HG03378 (cell line): ENCODE results near the gene COL20A1.

Source experiments
- ATAC-seq: cut with Tn5 transposase; IDR thresholded peaks from one replicate; pipeline ENCODE4 v1.9.1; 2021; ENCODE audit warnings: mild to moderate bottlenecking, moderate library complexity; ENCODE audit not compliant: unreplicated experiment

The COL20A1 gene

DNA sequence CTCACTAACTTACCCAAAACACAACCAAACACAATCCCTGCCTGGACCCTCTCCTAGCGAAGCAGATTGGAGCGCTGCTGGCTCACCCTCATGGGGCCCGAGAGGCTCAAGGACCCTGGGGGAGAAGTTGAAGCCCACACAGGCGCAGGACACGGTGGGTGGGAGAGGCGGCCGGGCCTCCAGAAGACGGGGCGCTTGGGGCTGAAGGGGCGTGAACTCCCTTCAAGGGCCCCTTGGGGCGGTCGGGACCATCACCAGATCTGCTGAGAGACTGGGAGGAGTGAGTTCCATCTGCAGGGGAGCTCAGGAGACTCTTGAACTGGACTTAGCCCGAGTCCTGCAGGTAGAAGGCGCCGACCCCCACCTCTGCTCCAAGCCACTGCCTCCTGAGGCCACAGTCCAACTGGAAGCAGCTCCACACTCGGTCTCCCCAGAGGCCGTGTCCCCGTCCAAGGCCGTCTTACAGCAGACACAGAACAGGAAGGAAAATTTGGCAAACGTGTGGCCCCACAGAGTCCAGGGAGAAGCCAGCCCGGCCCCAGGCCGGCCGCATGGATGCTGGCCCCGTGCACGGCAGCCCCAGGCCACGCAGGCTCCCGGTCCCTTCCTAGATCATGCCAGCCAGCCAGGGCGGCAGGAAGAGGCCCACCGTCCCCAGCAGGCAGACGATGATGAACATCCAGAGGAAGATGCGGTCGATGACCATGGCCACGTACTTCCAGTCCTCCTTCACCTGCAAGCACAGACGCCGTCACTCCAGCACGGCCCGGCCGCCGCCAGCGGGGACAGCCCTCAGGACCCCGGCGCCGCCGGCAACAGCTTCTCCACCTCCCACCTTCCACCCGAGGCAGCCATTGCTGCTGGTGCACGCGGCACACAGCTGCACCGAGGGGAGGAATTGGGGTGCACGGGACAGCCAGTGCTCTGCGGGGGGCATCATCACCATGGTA is 53.4 kb downstream of the COL20A1 start:
- no peak for ATAC-seq

GRCh38 chr20:63347081-63347741 is 54.2 kb downstream of the COL20A1 start:
- no peak for ATAC-seq

GRCh38 chr20:63347950-63348827 is 55.2 kb downstream of the COL20A1 start:
- ATAC-seq = no peak

- no peak for ATAC-seq
Observed at GRCh38 chr20:63348828-63349515, 56.0 kb downstream of the COL20A1 start.

GRCh38 chr20:63349516-63349895 is 56.5 kb downstream of the COL20A1 start:
- ATAC-seq = no peak

- no peak for ATAC-seq
Observed at GRCh38 chr20:63350196-63350595, 57.2 kb downstream of the COL20A1 start.

DNA sequence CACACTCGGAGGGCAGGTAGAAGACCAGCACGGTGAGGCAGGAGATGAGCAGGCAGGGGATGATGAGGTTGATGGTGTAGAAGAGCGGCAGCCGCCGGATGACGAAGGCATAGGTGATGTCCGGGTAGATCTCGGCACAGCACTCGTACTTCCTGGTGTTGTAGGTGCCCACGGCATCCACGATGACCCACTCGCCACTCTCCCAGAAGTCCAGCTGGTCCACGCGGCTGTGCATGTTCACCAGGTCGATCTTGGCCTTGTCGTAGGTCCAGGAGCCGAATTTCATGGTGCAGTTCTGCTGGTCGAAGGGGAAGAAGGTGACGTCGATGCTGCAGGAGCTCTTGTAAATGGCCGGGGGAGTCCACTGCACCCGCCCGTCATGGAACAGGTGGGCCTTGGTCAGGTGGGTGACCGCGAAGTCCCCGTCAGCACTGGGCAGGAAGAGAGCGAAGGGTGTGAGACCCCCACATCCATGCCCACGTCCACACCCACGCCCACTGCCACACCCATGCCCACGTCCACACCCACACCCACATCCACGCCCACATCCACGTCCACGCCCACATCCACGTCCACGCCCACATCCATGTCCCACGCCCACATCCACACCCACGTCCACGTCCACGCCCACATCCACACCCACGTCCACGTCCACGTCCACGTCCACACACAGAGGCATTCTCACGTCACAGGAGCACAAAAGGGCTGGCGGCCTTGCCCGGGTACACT is 57.8 kb downstream of the COL20A1 start:
- ATAC-seq = no peak

- no peak for ATAC-seq
Observed at GRCh38 chr20:63351326-63351700, 58.3 kb downstream of the COL20A1 start.

DNA sequence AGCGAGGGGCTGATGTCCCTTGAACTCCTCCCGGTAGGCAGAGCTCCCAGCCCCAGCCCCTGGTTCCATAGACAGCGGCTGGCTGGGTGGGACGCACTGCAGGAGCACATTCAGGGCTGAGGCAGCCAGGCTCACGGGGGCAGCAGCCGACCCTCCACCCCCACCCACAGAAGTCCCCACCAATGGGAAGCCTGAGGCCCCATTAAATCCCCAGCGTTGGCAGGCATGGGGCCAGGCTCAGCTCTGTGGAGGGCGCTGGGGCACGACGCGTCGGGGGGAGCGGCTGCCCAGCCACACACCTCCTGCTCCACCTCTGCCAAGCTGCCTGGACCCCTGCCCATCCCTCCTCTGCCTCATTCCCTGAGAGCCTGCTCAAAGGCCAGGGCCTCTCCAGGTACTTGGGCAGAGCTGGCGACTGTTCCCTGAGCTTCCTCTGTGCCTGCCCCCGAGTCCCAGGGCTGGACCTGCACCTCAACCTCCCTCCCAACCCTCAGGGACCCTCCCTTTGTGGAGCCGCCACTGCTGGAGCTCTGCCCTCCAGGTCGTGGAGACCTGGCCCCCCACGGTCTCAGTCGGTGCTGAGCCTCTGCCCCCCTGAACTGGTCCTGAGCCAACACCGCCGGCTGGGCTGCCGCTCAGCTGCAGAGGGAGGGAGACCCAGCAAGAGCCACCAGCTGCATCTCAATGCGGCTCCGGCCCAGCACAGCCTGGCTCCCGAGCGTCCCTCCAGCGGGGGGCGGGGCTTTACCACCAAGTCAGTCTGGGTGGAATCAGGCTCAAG is 59.0 kb downstream of the COL20A1 start:
- ATAC-seq = no peak

DNA sequence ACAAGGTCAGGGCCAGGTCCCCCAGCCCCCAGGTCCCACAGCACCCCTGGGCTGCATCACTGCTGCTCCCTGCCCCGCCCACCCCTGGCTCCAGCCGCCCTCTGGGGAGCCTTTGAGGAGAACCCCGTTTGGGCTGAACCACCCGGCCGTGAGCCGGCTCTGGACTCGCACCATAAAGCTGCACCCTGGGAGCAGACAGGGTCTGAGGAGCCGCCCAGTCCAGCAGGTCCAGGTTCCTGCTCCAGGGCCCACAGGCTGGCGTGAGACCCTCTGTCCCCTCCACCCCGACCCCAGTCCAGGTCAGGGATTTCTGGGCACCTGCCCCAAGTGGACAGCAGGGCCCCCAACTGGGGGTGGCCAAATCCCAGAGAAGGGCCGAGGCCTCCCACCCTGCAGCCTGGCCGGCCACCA is 59.8 kb downstream of the COL20A1 start:
- ATAC-seq = no peak

DNA sequence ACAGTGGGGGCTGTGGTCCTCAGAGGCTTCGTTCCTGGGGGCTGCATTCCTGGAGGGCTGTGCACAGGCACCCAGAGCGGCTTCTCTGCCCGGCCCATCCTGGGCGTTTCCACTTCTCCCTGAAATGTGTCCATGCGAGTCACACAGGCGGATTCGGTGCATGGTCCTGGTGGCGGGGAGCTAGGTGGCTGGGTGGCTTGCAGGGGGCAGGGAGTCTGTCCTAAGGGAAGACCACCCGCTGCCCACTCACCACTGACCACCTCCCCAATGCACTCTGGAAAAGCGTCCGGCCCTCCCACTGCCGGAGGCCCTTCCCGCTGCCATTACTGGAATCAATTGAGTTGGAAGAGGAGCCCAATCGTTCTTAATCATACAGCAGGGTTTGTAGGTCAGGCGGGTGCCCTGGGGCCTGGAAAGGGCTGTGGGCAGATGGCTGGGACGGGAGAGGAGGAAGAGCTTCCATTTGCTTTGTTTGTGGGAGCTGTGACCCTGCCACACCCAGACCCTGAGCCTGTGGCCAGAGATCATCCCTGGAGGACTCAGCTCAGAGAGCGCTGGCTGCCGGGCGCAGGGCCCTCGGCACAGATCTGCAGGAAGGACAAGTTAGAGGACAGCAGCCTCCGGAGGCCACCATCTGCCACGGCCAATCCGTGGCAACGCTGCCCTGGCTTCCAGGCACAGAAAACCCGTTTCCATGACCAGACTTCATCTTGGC is 61.8 kb downstream of the COL20A1 start:
- ATAC-seq = no peak

DNA sequence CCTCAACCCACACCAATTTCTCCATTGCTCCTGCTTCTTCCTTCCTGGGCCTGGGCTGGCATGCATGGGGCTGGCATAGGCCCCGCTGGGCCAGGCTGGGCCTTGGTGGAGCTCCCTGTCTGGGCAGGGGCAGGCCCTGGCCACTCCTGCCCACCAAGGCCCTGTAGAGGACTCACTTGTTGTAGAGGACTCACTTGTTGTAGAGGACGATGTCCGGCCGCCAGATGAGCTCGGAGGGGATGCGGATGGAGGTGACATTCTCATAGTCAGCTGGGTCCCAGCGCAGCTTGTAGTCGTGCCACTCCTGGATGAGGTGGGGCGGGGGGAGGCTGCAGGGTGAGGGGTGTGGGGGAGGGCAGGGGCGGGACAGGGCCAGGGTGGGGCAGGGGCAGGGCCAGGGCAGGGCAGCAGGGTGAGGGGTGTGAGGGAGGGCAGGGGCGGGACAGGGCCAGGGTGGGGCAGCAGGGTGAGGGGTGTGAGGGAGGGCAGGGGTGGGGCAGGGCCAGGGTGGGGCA is 62.9 kb downstream of the COL20A1 start:
- ATAC-seq = no peak

- ATAC-seq = no peak
Observed at GRCh38 chr20:63356511-63356910, 63.5 kb downstream of the COL20A1 start.

- no peak for ATAC-seq
Observed at GRCh38 chr20:63356931-63357879, 64.2 kb downstream of the COL20A1 start.

GRCh38 chr20:63357921-63358905 is 65.2 kb downstream of the COL20A1 start:
- no peak for ATAC-seq
